Endodermal cell (in vitro differentiated cells): ENCODE results near the gene PDE6A. TPM values are rescaled to one million over a fixed set of nuclear protein-coding genes. Genes with fewer than 3 reads are reported as not detected.
A peak's percentile ranks its signal among the peaks of the same experiment; 100 is the strongest.

Experiments
- DNase-seq: peaks from one replicate; pipeline ENCODE4 v3.0.0-alpha.2; 2017
- H3K27ac ChIP-seq: 2 replicates; pipeline ENCODE4 v1.5.1; 2013; ENCODE audit warnings: mild to moderate bottlenecking, low read depth, low read length, moderate library complexity
- H3K27me3 ChIP-seq: 2 replicates; pipeline ENCODE4 v1.6.1; 2013; ENCODE audit warnings: mild to moderate bottlenecking, low read length, moderate library complexity; ENCODE audit not compliant: insufficient read depth, control insufficient read depth, poor library complexity, severe bottlenecking
- H3K36me3 ChIP-seq: 2 replicates; pipeline ENCODE4 v1.7.0; 2013; ENCODE audit warnings: mild to moderate bottlenecking, low read length, moderate library complexity; ENCODE audit not compliant: control insufficient read depth, insufficient read depth
- H3K4me1 ChIP-seq: one replicate; pipeline ENCODE4 v1.7.0; 2013; ENCODE audit warnings: low read length; ENCODE audit not compliant: control insufficient read depth, insufficient read depth
- H3K4me3 ChIP-seq: 2 replicates; pipeline ENCODE4 v1.5.1; 2013; ENCODE audit warnings: mild to moderate bottlenecking, low read length, moderate library complexity
- H3K9ac ChIP-seq: 2 replicates; pipeline ENCODE4 v1.6.1; 2013; ENCODE audit warnings: mild to moderate bottlenecking, low read length, moderate library complexity; ENCODE audit not compliant: poor library complexity, severe bottlenecking; ENCODE audit errors: extremely low read depth
- H3K9me3 ChIP-seq: 2 replicates; pipeline ENCODE4 v1.6.1; 2013; ENCODE audit warnings: mild to moderate bottlenecking, low read length, moderate library complexity; ENCODE audit not compliant: control insufficient read depth
- H3K27ac Mint-ChIP-seq: 2 replicates; pipeline ENCODE4 v1.8.0; 2020; ENCODE audit warnings: mixed read lengths
- H3K27me3 Mint-ChIP-seq: 2 replicates; pipeline ENCODE4 v1.8.0; 2021; ENCODE audit warnings: mild to moderate bottlenecking, mixed read lengths; ENCODE audit not compliant: insufficient read depth
- H3K36me3 Mint-ChIP-seq: 2 replicates; pipeline ENCODE4 v1.8.0; 2020; ENCODE audit warnings: low read depth, mixed read lengths
- H3K4me1 Mint-ChIP-seq: 2 replicates; pipeline ENCODE4 v1.8.0; 2020; ENCODE audit warnings: mixed read lengths
- H3K4me3 Mint-ChIP-seq: 2 replicates; pipeline ENCODE4 v1.8.0; 2020; ENCODE audit warnings: mild to moderate bottlenecking, moderate library complexity, mixed read lengths
- H3K9me3 Mint-ChIP-seq: 2 replicates; pipeline ENCODE4 v1.8.0; 2020; ENCODE audit warnings: mild to moderate bottlenecking, mixed read lengths
- WGBS, 2 experiments: methylation state at CpG; one replicate each; pipeline versions ENCODE4 v1.1.5 to v1.1.7; 2013; ENCODE audit warnings: missing lambda C conversion rate in 2 of 2, mixed read lengths in 1 of 2; ENCODE audit not compliant: insufficient coverage in 1 of 2, insufficient read length in 1 of 2; 5-methylcytosine and 5-hydroxymethylcytosine counted together
- total RNA-seq, 2 donors: library from RNA; stranded (reverse); fragmentation: NEBNext Ultra II Directional in 1 of 2; extraction: Animal tissue kit (Norgen Biotek cat#: 25700) in 1 of 2; gene quantifications; 2 replicates in 1 of 2; 3 replicates in 1 of 2; pipeline ENCODE4 v1.2.1, GENCODE V29; 2021
- TF ChIP-seq, protein P1 (sequence below): fragments of 200-600 bp; sonication (generic); conservative IDR thresholded peaks from 2 replicates; pipeline ENCODE4 v1.5.0; 2021; ENCODE audit warnings: antibody characterized with exemption, mild to moderate bottlenecking

Gene PDE6A
- total RNA-seq, 2 donors from 2014 or later: 0.07 TPM; not detected in 1

DNA sequence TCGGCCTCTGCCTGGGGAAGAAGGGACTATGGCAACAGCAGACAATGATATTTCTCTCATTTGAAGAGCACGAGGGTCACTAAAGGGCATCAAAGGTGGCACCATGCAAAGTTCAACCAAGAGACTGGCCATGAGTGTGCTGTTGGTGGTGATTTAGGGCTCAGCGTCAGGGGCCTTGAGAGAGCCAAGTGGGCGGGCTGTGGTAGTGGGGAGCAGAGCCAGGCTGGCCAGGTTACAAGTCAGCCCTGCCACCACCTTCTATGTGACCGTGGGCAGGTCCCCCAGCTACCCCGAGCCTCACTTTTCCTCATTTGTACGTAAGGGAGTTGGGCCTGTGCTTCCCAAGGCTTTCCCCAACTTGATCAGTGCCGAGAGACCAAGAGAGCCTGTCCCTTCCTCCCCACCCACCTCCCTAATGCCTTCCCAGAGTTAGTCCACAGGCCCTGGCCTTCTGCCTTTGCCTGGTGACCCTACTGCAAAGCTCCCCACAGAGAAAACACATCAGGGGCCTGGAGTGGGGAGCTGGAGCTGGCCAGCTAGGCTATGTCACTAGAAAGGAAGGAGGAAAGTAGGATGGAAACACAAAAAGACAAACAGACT is 104.3 kb downstream of the PDE6A start:
- H3K27me3 ChIP-seq: no peaks in the 10 kb centered on the region
- Mint-ChIP-seq H3K27ac (peak overlapping the region; percentile 71), H3K9me3 (no peaks in the 10 kb centered on the region), H3K27me3 (no peaks in the 10 kb centered on the region), H3K4me1 (peaks cover 18% of the 10 kb centered on the region), H3K4me3 (no peak overlapping the region), H3K36me3 (no peaks in the 10 kb centered on the region)
- H3K4me3 ChIP-seq: no peak overlapping the region
- H3K36me3 ChIP-seq: no peaks in the 10 kb centered on the region
- 85 to 94% methylated on average over 3 to 8 of the region's 8 CpGs for WGBS, 2 experiments
- no peaks in the 10 kb centered on the region for H3K9me3 ChIP-seq
- no peak overlapping the region for H3K9ac ChIP-seq
- H3K27ac ChIP-seq: no peak overlapping the region
- TF ChIP-seq, protein P1, sequence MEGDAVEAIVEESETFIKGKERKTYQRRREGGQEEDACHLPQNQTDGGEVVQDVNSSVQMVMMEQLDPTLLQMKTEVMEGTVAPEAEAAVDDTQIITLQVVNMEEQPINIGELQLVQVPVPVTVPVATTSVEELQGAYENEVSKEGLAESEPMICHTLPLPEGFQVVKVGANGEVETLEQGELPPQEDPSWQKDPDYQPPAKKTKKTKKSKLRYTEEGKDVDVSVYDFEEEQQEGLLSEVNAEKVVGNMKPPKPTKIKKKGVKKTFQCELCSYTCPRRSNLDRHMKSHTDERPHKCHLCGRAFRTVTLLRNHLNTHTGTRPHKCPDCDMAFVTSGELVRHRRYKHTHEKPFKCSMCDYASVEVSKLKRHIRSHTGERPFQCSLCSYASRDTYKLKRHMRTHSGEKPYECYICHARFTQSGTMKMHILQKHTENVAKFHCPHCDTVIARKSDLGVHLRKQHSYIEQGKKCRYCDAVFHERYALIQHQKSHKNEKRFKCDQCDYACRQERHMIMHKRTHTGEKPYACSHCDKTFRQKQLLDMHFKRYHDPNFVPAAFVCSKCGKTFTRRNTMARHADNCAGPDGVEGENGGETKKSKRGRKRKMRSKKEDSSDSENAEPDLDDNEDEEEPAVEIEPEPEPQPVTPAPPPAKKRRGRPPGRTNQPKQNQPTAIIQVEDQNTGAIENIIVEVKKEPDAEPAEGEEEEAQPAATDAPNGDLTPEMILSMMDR: no peak
- H3K4me1 ChIP-seq: no peaks in the 10 kb centered on the region
- no peak for DNase-seq

- Histone ChIP-seq H3K9me3 (no peaks in the 10 kb centered on the region), H3K27ac (no peak overlapping the region), H3K4me1 (no peaks in the 10 kb centered on the region), H3K4me3 (no peak overlapping the region), H3K9ac (no peak overlapping the region), H3K36me3 (no peaks in the 10 kb centered on the region), H3K27me3 (no peaks in the 10 kb centered on the region)
- peaks cover 18% of the 10 kb centered on the region for H3K4me1 Mint-ChIP-seq
- no peaks in the 10 kb centered on the region for H3K9me3 Mint-ChIP-seq
- TF ChIP-seq, protein P1: no peak
- H3K4me3 Mint-ChIP-seq: no peak overlapping the region
- peak overlapping the region; percentile 71 for H3K27ac Mint-ChIP-seq
- no peaks in the 10 kb centered on the region for H3K36me3 Mint-ChIP-seq
- H3K27me3 Mint-ChIP-seq: no peaks in the 10 kb centered on the region
- WGBS, 2 experiments: 89 to 90% methylated on average over 14 to 16 of the region's 16 CpGs
- DNase-seq: no peak
These were observed 104.8 kb downstream of the PDE6A start for GRCh38 chr5:149839761-149840160.

- Histone ChIP-seq H3K9ac (no peak overlapping the region), H3K9me3 (no peaks in the 10 kb centered on the region), H3K27ac (no peak overlapping the region), H3K36me3 (no peaks in the 10 kb centered on the region), H3K27me3 (no peaks in the 10 kb centered on the region), H3K4me1 (no peaks in the 10 kb centered on the region), H3K4me3 (no peak overlapping the region)
- no peaks in the 10 kb centered on the region for H3K9me3 Mint-ChIP-seq
- WGBS, 2 experiments: 86 to 90% methylated on average over 3 to 6 of the region's 6 CpGs
- H3K27me3 Mint-ChIP-seq: no peaks in the 10 kb centered on the region
- no peak overlapping the region for H3K27ac Mint-ChIP-seq
- H3K4me3 Mint-ChIP-seq: no peak overlapping the region
- no peak for DNase-seq
- peaks cover 18% of the 10 kb centered on the region for H3K4me1 Mint-ChIP-seq
- TF ChIP-seq, protein P1: no peak
- no peaks in the 10 kb centered on the region for H3K36me3 Mint-ChIP-seq
These were observed 105.5 kb downstream of the PDE6A start for GRCh38 chr5:149838881-149839739.
